Loucy (cell line): ENCODE measurements around the gene HMGCS2.

Experiments
- H2AFZ ChIP-seq: fragments of 200-600 bp; sonication (generic); 2 replicates; pipeline ENCODE4 v1.6.0; 2016; ENCODE audit warnings: antibody characterized with exemption, mild to moderate bottlenecking, low read length, moderate library complexity
- H3F3A ChIP-seq: fragments of 200-600 bp; 2 replicates; pipeline ENCODE4 v1.6.0; 2016; ENCODE audit warnings: antibody characterized with exemption, low read depth, mild to moderate bottlenecking
- H3K27me3 ChIP-seq: fragments of 200-600 bp; sonication (generic); 2 replicates; pipeline ENCODE4 v1.6.1; 2014; ENCODE audit warnings: low read length, mild to moderate bottlenecking; ENCODE audit not compliant: insufficient read depth, poor library complexity, severe bottlenecking
- H3K36me3 ChIP-seq: fragments of 200-600 bp; sonication (generic); 2 replicates; pipeline ENCODE4 v1.6.1; 2016; ENCODE audit warnings: low read length; ENCODE audit not compliant: insufficient read depth
- H3K4me1 ChIP-seq: fragments of 200-600 bp; sonication (generic); 2 replicates; pipeline ENCODE4 v1.5.1; 2014; ENCODE audit warnings: low read length, mild to moderate bottlenecking; ENCODE audit not compliant: insufficient read depth, poor library complexity, severe bottlenecking
- H3K4me2 ChIP-seq: fragments of 200-600 bp; sonication (generic); 2 replicates; pipeline ENCODE4 v1.6.0; 2014; ENCODE audit warnings: antibody characterized with exemption, low read length, low read depth, mild to moderate bottlenecking; ENCODE audit not compliant: poor library complexity, severe bottlenecking
- H3K4me3 ChIP-seq: fragments of 200-600 bp; sonication (generic); 2 replicates; pipeline ENCODE4 v1.5.1; 2014; ENCODE audit warnings: low read length, mild to moderate bottlenecking, mixed read lengths; ENCODE audit not compliant: poor library complexity, severe bottlenecking
- H3K79me2 ChIP-seq: fragments of 200-600 bp; sonication (generic); 2 replicates; pipeline ENCODE4 v1.6.1; 2014; ENCODE audit warnings: low read length; ENCODE audit not compliant: insufficient read depth
- H3K9ac ChIP-seq: fragments of 200-600 bp; sonication (generic); 2 replicates; pipeline ENCODE4 v1.6.0; 2014; ENCODE audit warnings: mild to moderate bottlenecking, low read depth, low read length, moderate library complexity; ENCODE audit not compliant: poor library complexity, severe bottlenecking
- H3K9me2 ChIP-seq: fragments of 200-600 bp; sonication (generic); replicated peaks from 2 replicates; pipeline ENCODE4 v1.6.1; 2016; ENCODE audit warnings: low read depth, low read length, mixed read lengths
- H3K9me3 ChIP-seq: fragments of 200-600 bp; sonication (generic); 2 replicates; pipeline ENCODE4 v1.6.1; 2014; ENCODE audit warnings: mild to moderate bottlenecking, antibody characterized with exemption, low read length, low read depth; ENCODE audit not compliant: insufficient read depth
- H4K20me1 ChIP-seq: fragments of 200-600 bp; sonication (generic); 2 replicates; pipeline ENCODE4 v1.6.0; 2014; ENCODE audit warnings: antibody characterized with exemption, low read length, mild to moderate bottlenecking; ENCODE audit not compliant: insufficient read depth, poor library complexity, severe bottlenecking
- CTCF ChIP-seq: fragments of 200-600 bp; sonication (generic); conservative IDR thresholded peaks from 2 replicates; pipeline ENCODE4 v1.5.1; 2014; ENCODE audit warnings: mild to moderate bottlenecking, antibody characterized with exemption, low read length
- EZH2phosphoT487 ChIP-seq: fragments of 200-600 bp; IDR thresholded peaks from 2 replicates; pipeline ENCODE4 v1.6.1; 2018; ENCODE audit warnings: antibody characterized with exemption, mild to moderate bottlenecking, moderate library complexity, borderline replicate concordance

The HMGCS2 gene

DNA sequence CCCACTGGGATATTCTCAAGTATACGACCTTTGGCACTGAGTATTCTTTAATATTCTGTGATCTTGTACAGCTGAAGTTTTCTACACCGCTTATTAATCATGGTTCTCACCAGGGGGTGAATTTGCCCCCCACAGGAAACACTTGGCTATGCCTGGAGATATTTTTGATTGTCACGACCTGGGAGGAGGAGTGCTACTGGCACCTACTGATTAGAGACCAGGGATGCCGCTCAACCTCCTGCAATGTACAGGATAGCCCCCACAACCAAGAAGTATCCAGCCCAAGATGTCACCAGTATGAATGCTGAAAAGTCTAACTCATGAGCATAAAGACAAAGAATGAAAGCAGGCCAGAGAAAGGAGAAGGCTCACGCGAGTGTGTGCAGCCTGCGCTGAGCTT is 28.9 kb upstream of the HMGCS2 start:
- H3K9me3 ChIP-seq = no peaks in the 10 kb centered on the region
- H4K20me1 ChIP-seq = no peaks in the 10 kb centered on the region
- no peak for TF ChIP-seq CTCF
- no peak for TF ChIP-seq EZH2phosphoT487
- no peaks in the 10 kb centered on the region for H3K9me2 ChIP-seq
- H3K4me2 ChIP-seq = no peak overlapping the region
- no peaks in the 10 kb centered on the region for H3K4me1 ChIP-seq
- no peaks in the 10 kb centered on the region for H3K27me3 ChIP-seq
- no peaks in the 10 kb centered on the region for H3F3A ChIP-seq
- no peak overlapping the region for H3K9ac ChIP-seq
- H2AFZ ChIP-seq = no peak overlapping the region
- H3K4me3 ChIP-seq = no peak overlapping the region
- no peaks in the 10 kb centered on the region for H3K36me3 ChIP-seq
- no peaks in the 10 kb centered on the region for H3K79me2 ChIP-seq

DNA sequence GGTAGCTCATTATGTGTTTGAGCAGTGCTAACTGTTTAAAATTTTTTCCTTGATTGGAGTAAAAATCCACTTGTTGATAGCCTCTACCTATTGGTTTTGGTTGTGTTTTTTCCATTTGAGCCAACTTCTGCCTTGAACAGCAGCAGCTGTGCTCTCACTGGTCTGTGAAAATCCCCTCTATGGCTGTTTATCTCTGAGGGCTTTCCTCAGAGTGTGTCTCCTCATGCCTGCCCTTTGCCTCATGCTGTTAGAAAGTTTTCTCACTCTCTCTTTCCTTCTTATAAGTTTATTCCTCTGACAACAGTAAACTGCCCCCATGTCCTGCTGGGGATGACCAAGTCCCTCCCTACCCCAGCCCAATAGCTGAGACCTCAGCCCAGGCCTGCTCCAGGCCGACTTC is 28.5 kb upstream of the HMGCS2 start:
- H3K4me2 ChIP-seq = no peak overlapping the region
- no peak overlapping the region for H3K4me3 ChIP-seq
- H3K9me3 ChIP-seq = no peaks in the 10 kb centered on the region
- H2AFZ ChIP-seq = no peak overlapping the region; the same call in 1 of the 2 replicates
- H3K9ac ChIP-seq = no peak overlapping the region
- H3K4me1 ChIP-seq = no peaks in the 10 kb centered on the region
- H3K9me2 ChIP-seq = no peaks in the 10 kb centered on the region
- no peaks in the 10 kb centered on the region for H3F3A ChIP-seq
- no peak for TF ChIP-seq CTCF
- no peaks in the 10 kb centered on the region for H3K27me3 ChIP-seq
- no peaks in the 10 kb centered on the region for H3K79me2 ChIP-seq
- no peaks in the 10 kb centered on the region for H3K36me3 ChIP-seq
- no peaks in the 10 kb centered on the region for H4K20me1 ChIP-seq

- no peaks in the 10 kb centered on the region for H3K9me3 ChIP-seq
Observed at GRCh38 chr1:119795261-119796200, 26.8 kb upstream of the HMGCS2 start.

More at GRCh38 chr1:119795261-119796200, 26.8 kb upstream of the HMGCS2 start:
- Histone ChIP-seq H3K9me2 (no peaks in the 10 kb centered on the region), H3K27me3 (no peaks in the 10 kb centered on the region), H3K36me3 (no peaks in the 10 kb centered on the region), H3K4me2 (no peak overlapping the region), H4K20me1 (no peaks in the 10 kb centered on the region), H3K79me2 (no peaks in the 10 kb centered on the region), H3K4me1 (no peaks in the 10 kb centered on the region), H3K4me3 (no peak overlapping the region), H3F3A (no peaks in the 10 kb centered on the region), H2AFZ (no peak overlapping the region), H3K9ac (no peak overlapping the region)
- no peak for TF ChIP-seq EZH2phosphoT487
- no peak for TF ChIP-seq CTCF
